ENCODE data around the gene TENT4A. TPM values are rescaled to one million over a fixed set of nuclear protein-coding genes. Genes with fewer than 3 reads are reported as not detected.

TENT4A gene
- total RNA-seq, 4 donors from 2014 or later = 20.9 to 70.3 (median 28.1) TPM

DNA sequence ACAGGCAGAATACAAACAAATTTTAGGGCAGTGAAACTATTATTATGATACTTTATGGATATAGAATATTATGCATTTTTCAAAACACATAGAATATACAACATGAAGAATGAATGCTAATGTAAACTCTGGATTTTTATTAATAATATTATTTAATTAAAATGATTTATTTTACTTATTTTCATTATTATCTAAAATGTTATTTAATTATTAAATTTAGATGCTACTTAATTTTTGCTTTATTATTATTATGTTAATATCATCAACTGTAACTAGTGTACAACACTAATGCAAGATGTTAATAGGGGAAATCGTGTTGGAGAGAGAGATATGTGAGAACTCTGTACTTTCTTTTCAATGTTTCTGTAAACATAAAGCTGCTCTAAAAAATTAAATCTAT, 39.3 kb upstream of the TENT4A start:
- intact Hi-C loops (cut with DNase I; ENCODE audit: low total_unique reads) = no loop called here

DNA sequence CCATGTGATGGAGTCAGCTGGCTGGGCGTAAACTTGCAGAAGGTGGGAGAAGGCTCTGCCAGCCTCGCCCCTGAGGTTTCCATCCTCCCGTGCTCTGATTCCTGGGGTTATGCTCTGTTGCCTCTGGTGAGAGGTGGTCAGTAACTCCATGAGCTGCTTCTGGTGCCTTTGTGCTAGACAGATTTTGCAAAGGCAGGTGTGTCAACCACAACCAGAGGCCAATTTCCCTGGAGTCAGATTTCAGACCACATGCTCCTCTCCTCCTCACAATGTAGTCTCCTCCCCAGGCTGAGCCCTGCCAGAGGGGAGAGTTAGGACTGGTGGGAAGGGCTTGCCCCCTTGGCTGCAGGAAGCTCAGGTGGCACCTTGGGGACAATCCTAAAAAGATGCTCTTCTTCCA, 38.8 kb upstream of the TENT4A start:
- H3K9me3 ChIP-seq = no peaks in the 10 kb centered on the region
- H3K4me3 ChIP-seq = no peak overlapping the region
- H3K27me3 ChIP-seq = no peaks in the 10 kb centered on the region
- 93 to 100% methylated on average over 1 to 3 of the region's 3 CpGs for WGBS, 2 donors (ENCODE audit: low coverage in 1 of 2)
- in situ Hi-C loops (cut with MboI; ENCODE audit: low pct_ligation_motif_present in 1 of 4, low pct_unique_long_range_greater_than_20kb in 1 of 4, low sequenced_read_pairs in 3 of 4) = no loop called here
- no peak for DNase-seq
- intact Hi-C loops (cut with DNase I; ENCODE audit: low total_unique reads) = no loop called here
- H3K4me1 ChIP-seq = no peaks in the 10 kb centered on the region
- H3K27ac ChIP-seq = no peak overlapping the region
- no peaks in the 10 kb centered on the region for H3K36me3 ChIP-seq
- TF ChIP-seq CTCF (IDR thresholded peaks at IDR 0.05) = no peak
- TF ChIP-seq POLR2AphosphoS5 (IDR thresholded peaks at IDR 0.05) = no peak

More for the DNA sequence above, 39.3 kb upstream of the TENT4A start:
- Histone ChIP-seq H3K36me3 (no peaks in the 10 kb centered on the region), H3K27ac (no peak overlapping the region), H3K4me1 (no peaks in the 10 kb centered on the region), H3K9me3 (no peaks in the 10 kb centered on the region), H3K27me3 (no peaks in the 10 kb centered on the region), H3K4me3 (no peak overlapping the region)
- DNase-seq = no peak
- 93 to 100% methylated on average over 1 of the region's 1 CpG for WGBS, 2 donors (ENCODE audit: low coverage in 1 of 2)
- in situ Hi-C loops (cut with MboI; ENCODE audit: low pct_ligation_motif_present in 1 of 4, low pct_unique_long_range_greater_than_20kb in 1 of 4, low sequenced_read_pairs in 3 of 4) = no loop called here
- TF ChIP-seq EP300 (IDR thresholded peaks at IDR 0.05; ENCODE audit: low read depth) = no peak
- no peak for TF ChIP-seq CTCF (IDR thresholded peaks at IDR 0.05)
- no peak for TF ChIP-seq POLR2A (IDR thresholded peaks at IDR 0.05)
- no peak for TF ChIP-seq POLR2AphosphoS5 (IDR thresholded peaks at IDR 0.05)

- no peaks in the 10 kb centered on the region for H3K4me1 ChIP-seq
- in situ Hi-C loops (cut with MboI; ENCODE audit: low pct_ligation_motif_present in 1 of 4, low pct_unique_long_range_greater_than_20kb in 1 of 4, low sequenced_read_pairs in 3 of 4) (no loop called here), intact Hi-C loops (cut with DNase I; ENCODE audit: low total_unique reads) (no loop called here)
- H3K27me3 ChIP-seq = no peaks in the 10 kb centered on the region
- DNase-seq = no peak
- no peak overlapping the region for H3K4me3 ChIP-seq
- no peak overlapping the region for H3K27ac ChIP-seq
- WGBS, 2 donors (ENCODE audit: low coverage in 1 of 2) = 98 to 100% methylated on average over 4 to 10 of the region's 10 CpGs
- TF ChIP-seq POLR2AphosphoS5 (IDR thresholded peaks at IDR 0.05) (no peak), POLR2A (IDR thresholded peaks at IDR 0.05) (no peak), EP300 (IDR thresholded peaks at IDR 0.05; ENCODE audit: low read depth) (no peak), CTCF (IDR thresholded peaks at IDR 0.05) (no peak)
- no peaks in the 10 kb centered on the region for H3K9me3 ChIP-seq
- H3K36me3 ChIP-seq = no peaks in the 10 kb centered on the region
Measured at GRCh38 chr5:6674886-6675285, 38.3 kb upstream of the TENT4A start.

GRCh38 chr5:6675784-6676491, 37.3 kb upstream of the TENT4A start:
- no peak for TF ChIP-seq POLR2A (IDR thresholded peaks at IDR 0.05)
- TF ChIP-seq CTCF (IDR thresholded peaks at IDR 0.05) = no peak
- TF ChIP-seq EP300 (IDR thresholded peaks at IDR 0.05; ENCODE audit: low read depth) = no peak
- TF ChIP-seq POLR2AphosphoS5 (IDR thresholded peaks at IDR 0.05) = no peak
- Histone ChIP-seq H3K4me1 (no peaks in the 10 kb centered on the region), H3K4me3 (no peak overlapping the region), H3K36me3 (no peaks in the 10 kb centered on the region), H3K9me3 (no peaks in the 10 kb centered on the region), H3K27ac (no peak overlapping the region), H3K27me3 (no peaks in the 10 kb centered on the region)
- WGBS, 2 donors (ENCODE audit: low coverage in 1 of 2) = 90 to 96% methylated on average over 4 to 5 of the region's 5 CpGs
- in situ Hi-C loops (cut with MboI; ENCODE audit: low pct_ligation_motif_present in 1 of 4, low pct_unique_long_range_greater_than_20kb in 1 of 4, low sequenced_read_pairs in 3 of 4) (no loop called here), intact Hi-C loops (cut with DNase I; ENCODE audit: low total_unique reads) (no loop called here)
- DNase-seq = no peak
